ENCODE results near the gene KCTD16. TPM values are rescaled to one million over a fixed set of nuclear protein-coding genes. Genes with fewer than 3 reads are reported as not detected.

KCTD16 gene
- polyA plus RNA-seq, 1 donor (not counting 4 experiments of a cell fraction or from before 2014, with no cell fraction given) = 0.04 TPM

DNA sequence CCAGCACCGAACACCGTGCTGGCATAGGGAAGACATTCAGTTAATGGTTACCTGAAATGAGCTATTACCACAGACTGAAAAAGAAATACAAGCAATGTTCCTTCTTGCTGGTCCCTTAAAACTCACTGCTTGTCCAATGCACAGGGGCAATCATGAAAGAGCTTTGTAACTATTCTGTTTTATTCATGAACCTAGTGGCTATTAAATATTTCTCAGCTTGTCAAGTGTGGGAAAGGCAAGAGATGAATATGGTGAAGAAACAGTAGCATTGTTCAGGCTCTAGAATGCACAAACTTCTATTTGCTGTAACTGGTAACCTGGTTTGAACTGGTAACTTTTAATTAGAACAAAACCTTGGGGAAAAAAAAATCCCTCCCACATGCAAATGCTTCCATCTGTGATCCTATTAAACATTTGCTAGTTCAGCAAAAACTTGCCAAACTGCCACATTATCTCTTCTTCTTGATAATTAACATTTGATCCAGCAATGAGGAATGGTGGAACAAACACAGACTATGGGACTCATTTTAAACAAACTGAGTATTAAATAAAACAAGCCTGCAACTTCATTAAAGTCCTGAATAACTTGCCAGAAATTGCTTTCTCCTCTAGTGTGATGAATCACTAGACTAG lies 36.4 kb upstream of the KCTD16 start:
- Histone ChIP-seq H3K36me3 (ENCODE audit: control insufficient read depth in 2 of 2, extremely low read depth in 1 of 2, insufficient read depth in 2 of 2, low read length in 2 of 2) (no peaks in the 10 kb centered on the region), H3K9me3 (ENCODE audit: control insufficient read depth, low read depth, low read length) (no peaks in the 10 kb centered on the region), H3K27me3 (ENCODE audit: control insufficient read depth, extremely low read depth, insufficient read depth, low read length) (no peaks in the 10 kb centered on the region), H3K27ac (ENCODE audit: control insufficient read depth, insufficient read depth, low read length) (no peak overlapping the region), H3K9ac (ENCODE audit: control insufficient read depth, extremely low read depth, insufficient read depth, low read length) (no peak overlapping the region), H3K4me1 (ENCODE audit: control insufficient read depth, extremely low read depth, insufficient read depth, low read length) (no peaks in the 10 kb centered on the region), H3K4me2 (ENCODE audit: control insufficient read depth, extremely low read depth, insufficient read depth, low read depth, low read length) (no peak overlapping the region), H3K4me3 (ENCODE audit: control insufficient read depth in 2 of 3, extremely low read depth in 1 of 3, insufficient read depth in 2 of 3, low read depth in 1 of 3, low read length in 3 of 3) (no peak overlapping the region), H3K79me2 (ENCODE audit: control insufficient read depth, insufficient read depth, low read length) (no peaks in the 10 kb centered on the region), H4K20me1 (ENCODE audit: control insufficient read depth, extremely low read depth, insufficient read depth, low read length) (no peaks in the 10 kb centered on the region), H2AFZ (ENCODE audit: control insufficient read depth, low read length) (no peak overlapping the region), H3K9me1 (ENCODE audit: control insufficient read depth, extremely low read depth, insufficient read depth, low read length) (no peaks in the 10 kb centered on the region)
- no peak for TF ChIP-seq EZH2 (IDR thresholded peaks at IDR 0.05; ENCODE audit: low read length)
- TF ChIP-seq, protein P1, sequence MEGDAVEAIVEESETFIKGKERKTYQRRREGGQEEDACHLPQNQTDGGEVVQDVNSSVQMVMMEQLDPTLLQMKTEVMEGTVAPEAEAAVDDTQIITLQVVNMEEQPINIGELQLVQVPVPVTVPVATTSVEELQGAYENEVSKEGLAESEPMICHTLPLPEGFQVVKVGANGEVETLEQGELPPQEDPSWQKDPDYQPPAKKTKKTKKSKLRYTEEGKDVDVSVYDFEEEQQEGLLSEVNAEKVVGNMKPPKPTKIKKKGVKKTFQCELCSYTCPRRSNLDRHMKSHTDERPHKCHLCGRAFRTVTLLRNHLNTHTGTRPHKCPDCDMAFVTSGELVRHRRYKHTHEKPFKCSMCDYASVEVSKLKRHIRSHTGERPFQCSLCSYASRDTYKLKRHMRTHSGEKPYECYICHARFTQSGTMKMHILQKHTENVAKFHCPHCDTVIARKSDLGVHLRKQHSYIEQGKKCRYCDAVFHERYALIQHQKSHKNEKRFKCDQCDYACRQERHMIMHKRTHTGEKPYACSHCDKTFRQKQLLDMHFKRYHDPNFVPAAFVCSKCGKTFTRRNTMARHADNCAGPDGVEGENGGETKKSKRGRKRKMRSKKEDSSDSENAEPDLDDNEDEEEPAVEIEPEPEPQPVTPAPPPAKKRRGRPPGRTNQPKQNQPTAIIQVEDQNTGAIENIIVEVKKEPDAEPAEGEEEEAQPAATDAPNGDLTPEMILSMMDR (optimal IDR thresholded peaks at IDR 0.05 in 1 of 3, IDR thresholded peaks at IDR 0.05 in 1 of 3, conservative IDR thresholded peaks at IDR 0.05 in 1 of 3; ENCODE audit: extremely low read depth in 1 of 3, insufficient read depth in 2 of 3, low read length in 3 of 3) = no peak
- dilution Hi-C loops (cut with MboI; ENCODE audit: extremely low pct_ligation_motif_present, low sequenced_read_pairs) = no loop called here
- DNase-seq (ENCODE audit: low read depth, low spot score) (no peak), FAIRE-seq (no peak)

- Histone ChIP-seq H3K9me1 (ENCODE audit: control insufficient read depth, extremely low read depth, insufficient read depth, low read length) (no peaks in the 10 kb centered on the region), H3K27me3 (ENCODE audit: control insufficient read depth, extremely low read depth, insufficient read depth, low read length) (no peaks in the 10 kb centered on the region), H4K20me1 (ENCODE audit: control insufficient read depth, extremely low read depth, insufficient read depth, low read length) (no peaks in the 10 kb centered on the region), H3K4me2 (ENCODE audit: control insufficient read depth, extremely low read depth, insufficient read depth, low read depth, low read length) (no peak overlapping the region), H3K4me3 (ENCODE audit: control insufficient read depth in 2 of 3, extremely low read depth in 1 of 3, insufficient read depth in 2 of 3, low read depth in 1 of 3, low read length in 3 of 3) (no peak overlapping the region), H3K4me1 (ENCODE audit: control insufficient read depth, extremely low read depth, insufficient read depth, low read length) (no peaks in the 10 kb centered on the region), H2AFZ (ENCODE audit: control insufficient read depth, low read length) (no peak overlapping the region), H3K9ac (ENCODE audit: control insufficient read depth, extremely low read depth, insufficient read depth, low read length) (no peak overlapping the region), H3K36me3 (ENCODE audit: control insufficient read depth in 2 of 2, extremely low read depth in 1 of 2, insufficient read depth in 2 of 2, low read length in 2 of 2) (no peaks in the 10 kb centered on the region), H3K9me3 (ENCODE audit: control insufficient read depth, low read depth, low read length) (no peaks in the 10 kb centered on the region), H3K27ac (ENCODE audit: control insufficient read depth, insufficient read depth, low read length) (no peak overlapping the region), H3K79me2 (ENCODE audit: control insufficient read depth, insufficient read depth, low read length) (no peaks in the 10 kb centered on the region)
- FAIRE-seq (peak; percentile 5), DNase-seq (ENCODE audit: low read depth, low spot score) (no peak)
- TF ChIP-seq, protein P1 (optimal IDR thresholded peaks at IDR 0.05 in 1 of 3, IDR thresholded peaks at IDR 0.05 in 1 of 3, conservative IDR thresholded peaks at IDR 0.05 in 1 of 3; ENCODE audit: extremely low read depth in 1 of 3, insufficient read depth in 2 of 3, low read length in 3 of 3) = no peak
- no peak for TF ChIP-seq EZH2 (IDR thresholded peaks at IDR 0.05; ENCODE audit: low read length)
- dilution Hi-C loops (cut with MboI; ENCODE audit: extremely low pct_ligation_motif_present, low sequenced_read_pairs) = no loop called here
Measured at GRCh38 chr5:144135113-144135762, 35.4 kb upstream of the KCTD16 start.
